ENCODE results near the gene ATP1B1.

ATP1B1 gene

DNA sequence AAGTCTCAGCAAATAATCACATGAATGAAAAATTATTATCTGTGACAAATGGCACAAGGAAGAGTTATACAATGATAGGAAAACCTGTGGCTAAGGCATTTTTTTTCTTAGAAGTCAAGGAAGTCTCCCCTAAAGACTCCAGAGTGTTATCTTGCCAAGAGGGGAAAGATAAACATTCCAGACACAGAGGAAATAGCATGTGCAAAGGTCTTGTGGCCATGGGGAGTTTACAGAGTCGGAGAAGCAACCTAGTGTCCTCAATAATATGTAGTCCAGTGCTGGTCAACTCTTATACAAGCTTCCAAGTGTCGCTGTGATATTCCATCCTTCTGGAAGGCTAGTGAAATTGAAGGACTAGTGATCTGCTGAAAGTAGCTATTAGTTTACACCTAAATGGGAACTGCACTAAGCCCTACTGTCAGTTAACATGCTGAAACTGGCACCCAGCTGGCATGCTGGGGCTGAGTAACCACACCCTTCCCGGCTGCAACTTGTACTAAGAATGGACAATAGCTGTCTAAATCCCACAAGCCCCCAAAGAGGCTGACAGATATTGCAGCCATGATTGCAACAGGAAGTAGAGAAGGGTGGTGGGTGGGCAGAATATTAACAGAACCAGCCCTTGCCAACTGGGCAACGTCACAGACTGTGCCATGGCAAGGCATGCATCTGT is 11.5 kb upstream of the ATP1B1 start:
- TF ChIP-seq, protein P1, sequence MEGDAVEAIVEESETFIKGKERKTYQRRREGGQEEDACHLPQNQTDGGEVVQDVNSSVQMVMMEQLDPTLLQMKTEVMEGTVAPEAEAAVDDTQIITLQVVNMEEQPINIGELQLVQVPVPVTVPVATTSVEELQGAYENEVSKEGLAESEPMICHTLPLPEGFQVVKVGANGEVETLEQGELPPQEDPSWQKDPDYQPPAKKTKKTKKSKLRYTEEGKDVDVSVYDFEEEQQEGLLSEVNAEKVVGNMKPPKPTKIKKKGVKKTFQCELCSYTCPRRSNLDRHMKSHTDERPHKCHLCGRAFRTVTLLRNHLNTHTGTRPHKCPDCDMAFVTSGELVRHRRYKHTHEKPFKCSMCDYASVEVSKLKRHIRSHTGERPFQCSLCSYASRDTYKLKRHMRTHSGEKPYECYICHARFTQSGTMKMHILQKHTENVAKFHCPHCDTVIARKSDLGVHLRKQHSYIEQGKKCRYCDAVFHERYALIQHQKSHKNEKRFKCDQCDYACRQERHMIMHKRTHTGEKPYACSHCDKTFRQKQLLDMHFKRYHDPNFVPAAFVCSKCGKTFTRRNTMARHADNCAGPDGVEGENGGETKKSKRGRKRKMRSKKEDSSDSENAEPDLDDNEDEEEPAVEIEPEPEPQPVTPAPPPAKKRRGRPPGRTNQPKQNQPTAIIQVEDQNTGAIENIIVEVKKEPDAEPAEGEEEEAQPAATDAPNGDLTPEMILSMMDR (IDR thresholded peaks at IDR 0.05; ENCODE audit: low read depth, low read length), result no peak
- H3K4me3 ChIP-seq (ENCODE audit: low read depth, low read length), result no peak overlapping the region

DNA sequence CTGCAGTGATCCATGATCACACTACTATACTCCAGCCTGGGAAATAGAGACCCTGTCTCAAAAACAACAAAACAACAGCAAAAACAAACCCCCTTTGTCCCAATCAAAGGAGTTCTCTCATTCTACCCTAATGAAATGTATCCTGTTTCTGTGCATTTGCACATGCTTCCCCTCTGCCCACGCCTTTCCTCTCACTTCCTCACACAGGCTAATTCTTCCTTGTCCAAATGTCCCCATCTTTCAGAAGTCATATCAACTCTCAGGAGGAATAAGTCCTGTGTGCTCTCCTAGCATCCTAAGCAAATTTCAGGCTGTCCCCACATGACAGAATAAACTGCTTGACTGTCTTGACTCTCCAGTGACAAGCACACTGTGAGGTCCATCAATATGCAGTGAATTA is 8.1 kb upstream of the ATP1B1 start:
- TF ChIP-seq, protein P1 (IDR thresholded peaks at IDR 0.05; ENCODE audit: low read depth, low read length), result no peak
- no peak overlapping the region for H3K4me3 ChIP-seq (ENCODE audit: low read depth, low read length)

DNA sequence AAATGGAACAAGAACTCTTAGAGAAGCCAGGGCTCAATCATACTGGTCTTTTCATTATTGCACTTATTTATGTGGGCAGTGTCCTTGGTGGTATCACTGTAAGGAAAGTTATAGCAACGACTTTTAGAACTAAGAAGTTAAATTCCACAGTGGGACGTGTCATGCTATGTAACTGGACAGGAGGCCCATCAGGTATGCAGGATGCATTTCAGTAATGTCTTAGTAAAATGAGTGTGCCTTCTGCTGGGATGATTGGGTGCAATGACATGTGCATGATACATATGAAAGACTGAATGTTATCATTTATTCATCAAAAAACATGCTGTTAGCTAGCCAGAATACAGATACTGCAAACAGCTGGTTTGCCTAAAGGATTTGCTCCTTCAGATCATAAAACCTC is 6.9 kb upstream of the ATP1B1 start:
- no peak overlapping the region for H3K4me3 ChIP-seq (ENCODE audit: low read depth, low read length)
- TF ChIP-seq, protein P1 (IDR thresholded peaks at IDR 0.05; ENCODE audit: low read depth, low read length), result no peak

DNA sequence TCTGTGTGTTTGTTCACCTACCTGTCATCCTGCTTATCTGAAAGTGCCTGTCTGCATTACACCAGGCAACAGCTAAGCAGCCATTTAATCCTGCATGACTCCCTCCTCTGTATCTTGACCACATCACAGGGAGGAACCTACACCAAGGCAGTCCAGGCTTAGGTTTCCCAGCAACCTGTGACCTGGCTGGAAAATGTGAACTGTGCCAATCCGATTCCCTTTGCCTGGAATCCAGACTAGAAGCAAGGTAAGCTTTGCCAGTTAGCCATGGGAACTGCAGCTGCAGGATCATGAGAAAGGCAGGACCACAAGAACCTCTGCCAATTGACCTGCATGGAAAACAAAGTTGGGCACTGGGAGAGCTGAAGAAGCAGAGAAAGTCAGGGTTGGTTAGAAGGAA is 6.3 kb upstream of the ATP1B1 start:
- TF ChIP-seq, protein P1 (IDR thresholded peaks at IDR 0.05; ENCODE audit: low read depth, low read length), result no peak
- no peak overlapping the region for H3K4me3 ChIP-seq (ENCODE audit: low read depth, low read length)

DNA sequence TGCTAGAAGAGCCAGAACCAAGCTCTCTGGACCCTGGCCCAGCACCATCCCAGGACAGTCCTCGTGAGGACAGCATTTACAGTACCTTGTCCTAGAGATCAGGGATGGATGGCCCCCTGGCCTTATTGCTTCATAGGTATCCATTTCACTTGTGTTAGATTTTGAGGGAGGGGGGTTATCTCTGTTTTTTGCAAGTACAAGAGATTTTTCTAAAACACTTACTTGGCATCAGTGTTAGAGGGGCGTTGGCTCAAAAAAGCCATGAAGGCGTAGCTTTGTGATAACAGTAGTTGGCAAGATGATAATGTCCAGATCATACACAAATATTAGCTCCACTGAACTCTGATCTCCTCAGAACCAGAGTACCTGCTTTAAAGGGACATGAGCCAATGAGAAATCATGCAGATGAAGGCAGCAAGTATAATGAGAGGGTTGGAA is 5.8 kb upstream of the ATP1B1 start:
- no peak overlapping the region for H3K4me3 ChIP-seq (ENCODE audit: low read depth, low read length)
- TF ChIP-seq, protein P1 (IDR thresholded peaks at IDR 0.05; ENCODE audit: low read depth, low read length), result no peak

DNA sequence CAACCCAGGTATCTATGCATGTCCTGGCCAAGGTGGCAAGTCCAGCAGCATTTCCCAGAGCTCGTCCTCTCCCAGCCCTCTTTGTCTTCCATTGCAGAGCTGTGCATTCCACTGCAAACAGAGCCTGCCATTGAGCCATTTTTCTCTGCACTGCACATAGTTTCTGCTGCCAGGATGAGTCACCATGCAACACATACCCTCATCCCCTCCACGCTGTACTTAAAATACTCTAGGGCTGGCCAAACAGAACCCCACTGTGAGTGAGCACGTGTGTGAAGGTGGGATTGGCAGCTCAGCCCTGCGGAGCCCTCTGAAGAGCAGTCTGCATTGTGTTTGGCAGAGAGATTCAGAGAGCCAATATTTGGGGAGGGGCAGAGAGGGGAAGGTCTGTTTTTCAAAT is 3.9 kb upstream of the ATP1B1 start:
- TF ChIP-seq, protein P1 (IDR thresholded peaks at IDR 0.05; ENCODE audit: low read depth, low read length), result no peak
- no peak overlapping the region for H3K4me3 ChIP-seq (ENCODE audit: low read depth, low read length)

DNA sequence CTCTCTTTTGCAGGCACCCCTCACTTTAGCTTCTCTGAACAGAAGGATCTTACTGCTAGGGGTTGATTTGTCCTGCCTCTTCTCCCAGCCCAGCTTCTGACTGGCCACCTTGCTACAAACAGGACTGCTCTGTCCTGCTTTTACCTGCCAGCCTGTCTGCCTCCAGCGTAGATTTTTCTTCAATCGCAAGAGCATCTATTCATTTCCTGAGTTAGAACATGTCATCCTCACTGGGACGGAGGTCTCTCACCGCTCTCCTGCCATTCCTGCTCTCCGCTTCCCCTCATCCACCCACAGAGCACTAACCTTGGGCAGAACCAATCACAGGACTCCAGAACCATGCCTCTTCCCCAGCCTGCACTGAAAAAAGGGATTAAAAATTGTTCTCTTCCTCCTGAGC is 3.5 kb upstream of the ATP1B1 start:
- TF ChIP-seq, protein P1 (IDR thresholded peaks at IDR 0.05; ENCODE audit: low read depth, low read length), result no peak
- no peak overlapping the region for H3K4me3 ChIP-seq (ENCODE audit: low read depth, low read length)

Data from WI38 (cell line).